CMK (cell line): ENCODE measurements around the gene LHFPL3.
"Not testable (repeated sequence)": the region's sequence is repeated elsewhere in the genome, so short reads cannot be mapped to it uniquely, and the experiment has no call there.

Source experiments
- DNase-seq: peaks from one replicate; pipeline ENCODE4 v3.0.0-alpha.2; 2010; ENCODE audit warnings: low read depth

Gene LHFPL3

DNA sequence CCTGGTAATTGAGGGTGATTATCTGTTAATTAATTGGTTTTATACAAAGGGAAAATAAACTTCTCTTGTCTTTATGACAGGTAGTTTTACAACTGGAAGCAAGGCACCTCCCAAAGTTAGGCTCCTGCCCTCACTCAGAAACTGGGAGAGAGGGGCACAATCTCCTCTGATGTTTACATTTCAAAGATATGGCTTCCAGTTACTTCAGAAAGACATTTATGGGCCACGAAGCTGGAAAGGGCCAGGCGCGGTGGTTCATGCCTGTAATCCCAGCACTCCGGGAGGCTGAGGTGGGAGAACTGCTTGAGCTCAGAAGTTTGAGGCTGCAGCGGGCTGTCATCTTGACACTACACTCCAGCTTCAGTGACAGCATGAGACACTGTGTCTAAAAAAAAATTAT lies 570.0 kb downstream of the LHFPL3 start:
- no peak for DNase-seq

DNA sequence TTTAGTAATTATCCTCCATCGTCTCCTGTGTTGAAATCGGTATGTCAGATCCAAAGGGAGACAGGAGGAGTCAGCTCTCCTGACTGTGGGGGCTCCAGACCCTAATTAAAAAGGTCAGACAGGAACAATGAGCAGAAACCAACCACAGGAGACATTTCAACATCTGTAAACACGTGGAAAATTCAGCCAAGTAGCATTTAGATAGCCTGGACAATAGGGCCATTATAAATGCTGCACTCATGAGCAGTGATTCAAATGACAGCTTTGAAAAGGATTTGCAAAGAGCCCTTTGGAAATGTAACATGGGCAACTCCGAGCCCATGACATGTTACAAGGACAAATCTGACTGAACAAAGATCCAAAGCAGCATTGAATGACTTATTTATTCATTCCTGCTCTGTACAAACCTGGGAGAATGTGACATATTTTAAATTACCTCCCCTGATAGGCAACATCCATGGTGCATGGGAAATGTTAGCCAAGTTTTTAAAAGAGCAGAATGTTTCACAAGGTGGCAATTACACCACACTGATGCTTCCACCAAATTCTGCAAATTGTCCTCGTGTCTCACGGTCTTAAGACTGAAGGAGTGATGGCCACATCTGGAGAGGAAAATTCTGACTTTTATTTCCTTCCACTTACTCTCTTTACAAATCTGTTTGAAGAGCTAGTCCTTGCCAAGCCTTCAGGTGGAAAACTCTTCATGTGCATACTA lies 572.3 kb downstream of the LHFPL3 start:
- no peak for DNase-seq

DNA sequence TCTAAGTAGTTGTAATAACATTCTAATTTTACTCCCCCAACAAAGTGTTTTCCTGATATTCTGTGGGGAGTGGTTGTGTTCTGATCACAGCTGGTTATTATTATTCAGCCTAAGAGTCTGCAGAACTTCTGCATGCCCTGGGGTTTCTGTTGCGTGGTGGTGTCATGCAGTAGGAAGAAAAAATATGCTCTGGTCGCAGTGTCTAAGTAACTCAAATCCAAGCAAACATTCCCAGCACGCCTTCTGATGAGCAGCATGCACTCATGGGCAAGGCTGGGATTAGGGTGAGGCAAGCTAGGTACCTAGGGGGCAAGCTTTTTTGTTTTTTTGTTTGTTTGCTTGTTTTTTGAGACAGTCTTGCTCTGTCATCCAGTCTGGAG lies 572.8 kb downstream of the LHFPL3 start:
- no peak for DNase-seq

DNA sequence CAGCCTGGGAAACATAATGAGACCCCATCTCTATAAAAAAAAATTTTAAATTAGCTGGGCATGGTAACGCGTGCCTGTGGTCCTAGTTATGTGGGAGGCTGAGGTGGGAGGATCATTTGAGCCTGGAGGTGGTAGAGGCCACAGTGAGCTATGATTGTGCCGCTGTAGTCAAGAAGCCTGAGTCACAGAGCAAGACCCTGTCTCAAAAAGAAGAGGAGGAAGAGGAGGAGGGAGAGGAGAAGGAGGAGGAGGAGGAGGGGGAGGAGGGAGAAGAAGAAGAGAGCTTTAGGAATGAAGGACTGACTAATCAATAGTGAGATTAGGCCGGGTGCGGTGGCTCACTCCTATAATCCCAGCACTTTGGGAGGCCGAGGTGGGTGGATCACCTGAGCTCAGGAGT lies 573.8 kb downstream of the LHFPL3 start:
- no peak for DNase-seq

DNA sequence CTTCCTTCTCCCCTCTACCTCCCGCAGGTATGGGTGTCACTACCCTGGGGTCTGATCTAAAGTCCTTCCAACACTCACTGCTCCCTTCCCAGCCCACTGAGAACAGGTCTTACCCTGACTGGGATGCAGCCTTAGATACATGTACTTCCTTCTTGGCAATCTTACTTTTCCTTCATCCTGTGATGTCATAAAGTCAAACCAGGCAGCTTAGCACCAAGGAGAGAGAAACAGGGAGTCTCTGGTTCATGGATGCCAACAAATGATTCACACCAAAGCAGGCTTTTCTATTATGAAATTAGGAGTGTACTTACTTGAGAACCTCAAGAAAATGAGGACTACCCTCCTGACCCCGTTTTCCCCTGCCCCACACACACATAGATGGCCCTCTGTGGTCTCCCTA lies 574.6 kb downstream of the LHFPL3 start:
- no peak for DNase-seq

DNA sequence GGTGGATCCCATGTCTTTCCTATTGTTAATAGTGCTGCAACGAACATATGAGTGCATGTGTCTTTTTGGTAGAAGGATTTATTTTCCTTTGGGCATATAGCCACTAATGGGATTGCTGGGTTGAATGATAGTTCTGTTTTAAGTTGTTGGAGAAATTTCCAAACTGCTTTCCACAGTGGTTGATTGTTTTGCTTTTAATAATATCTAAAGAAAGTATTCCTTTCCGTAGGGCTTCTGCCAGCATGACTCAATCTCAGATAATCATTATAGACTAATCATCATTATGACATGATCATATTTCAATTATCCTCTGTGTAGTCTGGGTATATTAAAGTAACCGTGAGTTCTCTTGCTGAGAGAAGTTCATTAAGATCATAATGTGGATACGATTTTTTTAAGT lies 575.4 kb downstream of the LHFPL3 start:
- no peak for DNase-seq

DNA sequence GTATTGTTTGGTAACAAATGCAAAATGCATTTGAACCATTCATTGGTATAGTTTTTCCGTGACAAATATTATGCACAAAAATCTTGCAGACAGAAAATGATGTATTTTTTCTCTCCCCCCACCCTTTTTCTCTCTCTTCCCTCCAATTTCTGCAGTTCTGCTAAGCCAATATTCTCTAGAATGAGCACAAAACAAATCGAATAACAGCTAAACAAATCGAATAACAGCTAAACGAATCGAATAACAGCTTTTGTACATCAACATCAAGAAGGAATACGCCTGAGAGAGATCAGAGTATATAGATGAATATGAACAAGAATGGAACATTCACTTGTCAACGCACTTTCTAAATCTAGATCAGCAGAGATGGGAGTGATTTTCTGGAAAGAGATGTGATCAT lies 577.6 kb downstream of the LHFPL3 start:
- DNase-seq: no peak

DNA sequence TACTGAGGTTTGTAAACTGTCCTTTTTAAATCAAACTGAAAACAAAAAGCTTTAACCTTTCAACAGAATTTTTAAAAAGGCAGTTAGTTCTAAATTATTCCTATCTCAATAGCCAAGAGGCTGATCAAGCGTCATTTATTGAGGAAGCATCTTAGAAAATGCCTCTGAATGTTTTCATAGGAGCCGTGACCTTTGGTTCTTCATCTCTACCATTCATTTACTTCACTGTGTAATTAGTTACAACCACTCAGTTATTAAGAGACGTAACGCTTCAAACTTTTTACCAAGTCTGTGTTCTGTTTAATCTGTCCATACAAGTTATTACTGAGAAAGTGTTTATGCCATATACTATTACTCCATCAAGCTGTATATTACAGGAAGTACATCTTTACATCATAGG lies 578.2 kb downstream of the LHFPL3 start:
- no peak for DNase-seq

DNA sequence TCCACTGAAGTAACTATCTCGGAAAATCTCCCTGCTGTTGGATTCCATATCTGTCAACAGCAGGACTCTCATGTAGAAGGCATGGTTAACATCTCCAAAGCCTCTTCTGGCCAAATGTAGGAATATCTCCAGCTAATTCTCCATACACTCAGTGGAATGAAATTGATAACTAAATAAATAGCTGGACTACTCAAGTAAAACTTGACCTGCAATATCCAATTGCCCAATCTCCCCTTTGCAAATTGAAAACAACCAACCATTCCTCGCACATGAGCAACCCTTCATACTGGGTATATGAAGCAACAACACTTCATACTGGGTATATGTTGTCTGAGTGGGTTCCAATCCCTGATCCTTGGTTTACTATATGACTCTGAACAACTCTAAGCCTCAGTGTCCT lies 580.2 kb downstream of the LHFPL3 start:
- DNase-seq: no peak

DNA sequence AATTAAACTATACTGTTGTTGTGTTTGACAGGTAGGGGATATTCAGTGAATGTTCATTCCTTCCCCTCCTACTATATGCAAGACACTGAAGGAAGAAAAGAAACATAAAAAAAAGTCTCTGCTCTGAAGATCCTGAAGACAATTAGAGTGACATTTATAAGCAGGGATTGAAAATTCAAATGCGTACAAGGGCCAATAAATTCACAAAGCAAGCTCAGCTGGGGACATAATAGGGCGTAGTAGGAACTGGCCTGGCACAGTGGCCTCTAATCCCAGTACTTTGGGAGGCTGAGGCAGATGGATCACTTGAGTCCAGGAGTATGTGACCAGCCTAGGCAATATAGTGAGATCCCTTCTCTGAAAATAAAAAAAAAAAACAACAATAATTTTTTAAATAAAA lies 580.7 kb downstream of the LHFPL3 start:
- DNase-seq: no peak

DNA sequence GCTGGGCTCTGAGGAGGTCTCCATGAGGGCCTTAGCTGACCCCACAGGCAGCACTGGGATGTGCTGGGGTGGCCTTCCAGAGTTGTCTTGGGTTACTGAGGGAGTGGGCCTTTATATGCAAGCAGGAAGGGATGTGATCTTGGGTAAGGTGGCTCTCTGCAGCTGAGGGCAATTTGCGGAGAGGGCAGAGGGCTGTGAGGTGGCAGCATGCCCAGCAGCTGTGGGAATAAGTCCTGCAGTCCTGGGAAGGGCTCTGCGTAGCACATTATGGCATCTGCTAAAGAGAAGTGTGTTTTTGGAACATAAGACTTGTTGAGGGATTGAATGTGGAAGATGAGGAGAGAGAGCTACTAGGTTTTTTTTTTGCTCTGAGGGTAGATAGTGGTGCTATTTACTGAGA lies 586.0 kb downstream of the LHFPL3 start:
- DNase-seq: no peak

DNA sequence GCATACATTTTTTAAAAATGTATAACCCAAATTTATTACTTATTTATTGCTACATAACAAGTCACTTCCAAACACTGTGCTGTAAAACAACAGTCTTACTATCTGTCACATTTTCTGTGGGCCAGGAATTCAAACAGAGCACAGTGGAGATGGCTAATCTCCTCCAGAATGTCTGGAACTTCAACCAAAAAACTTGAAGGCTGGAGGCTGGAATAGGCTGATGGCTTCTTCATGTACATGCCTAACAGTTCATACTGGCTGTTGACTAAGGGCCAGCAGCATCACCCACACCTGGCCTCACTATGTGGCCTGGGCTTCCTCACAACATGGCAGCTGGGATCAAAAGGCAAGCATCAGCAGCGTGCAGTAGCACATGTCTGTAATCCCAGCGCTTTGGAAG lies 593.2 kb downstream of the LHFPL3 start:
- DNase-seq: no peak

DNA sequence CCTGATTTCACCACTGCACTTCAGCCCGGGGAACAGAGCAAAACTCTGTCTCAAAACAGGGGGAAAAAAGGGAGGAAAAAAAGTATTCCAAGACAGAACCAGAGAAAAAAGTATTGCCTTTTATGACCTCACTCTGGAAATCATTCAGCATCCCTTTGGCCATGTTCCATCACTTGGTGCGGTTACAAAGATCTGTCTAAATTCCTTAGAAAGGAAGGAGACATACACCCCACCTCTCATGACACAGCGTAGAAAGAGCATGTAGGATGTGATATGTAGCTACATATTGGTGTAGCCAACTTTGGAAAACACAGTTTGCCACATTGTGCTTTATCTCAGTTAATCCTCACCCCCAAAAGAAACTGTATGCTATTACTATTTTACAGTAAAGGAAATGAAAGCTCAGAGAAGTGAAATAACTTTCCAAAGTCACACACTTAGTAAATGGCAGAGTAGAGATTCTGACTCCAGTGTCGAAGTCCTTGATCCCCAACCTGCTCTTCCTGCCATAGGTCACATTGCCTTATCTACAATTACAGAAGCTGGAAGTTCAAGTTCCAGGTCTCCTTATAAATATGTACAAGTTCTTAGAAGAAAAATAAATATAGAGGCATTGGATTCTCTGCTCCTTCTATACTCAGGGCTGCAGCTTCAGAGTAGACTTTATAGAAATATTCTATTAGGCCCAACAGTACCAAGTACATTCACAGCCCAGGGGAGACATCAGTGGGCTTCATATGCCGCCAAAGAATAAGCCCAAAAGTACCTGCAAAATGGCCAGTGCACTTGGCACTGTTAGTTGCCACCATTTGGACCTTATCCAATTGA lies 594.0 kb downstream of the LHFPL3 start:
- DNase-seq: no peak

DNA sequence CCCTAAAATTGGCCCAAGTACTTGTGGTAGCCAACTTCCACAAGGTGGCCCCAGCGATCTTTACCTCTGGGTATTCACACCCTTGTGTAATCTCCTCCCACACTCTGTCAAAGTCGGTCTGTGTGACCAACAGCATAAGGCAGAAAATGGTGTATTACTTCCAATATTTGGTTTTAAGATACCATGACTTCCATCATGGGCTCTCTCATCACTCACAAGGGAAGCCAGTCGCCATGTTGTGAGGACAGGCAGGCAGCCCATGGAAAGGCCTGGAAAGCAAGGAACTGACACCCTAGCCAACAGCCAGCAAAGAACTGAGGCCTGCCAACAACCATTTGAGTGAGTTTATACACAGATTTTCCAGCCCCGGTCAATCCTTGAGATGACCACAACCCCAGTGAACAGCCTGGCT lies 594.6 kb downstream of the LHFPL3 start:
- DNase-seq: no peak

DNA sequence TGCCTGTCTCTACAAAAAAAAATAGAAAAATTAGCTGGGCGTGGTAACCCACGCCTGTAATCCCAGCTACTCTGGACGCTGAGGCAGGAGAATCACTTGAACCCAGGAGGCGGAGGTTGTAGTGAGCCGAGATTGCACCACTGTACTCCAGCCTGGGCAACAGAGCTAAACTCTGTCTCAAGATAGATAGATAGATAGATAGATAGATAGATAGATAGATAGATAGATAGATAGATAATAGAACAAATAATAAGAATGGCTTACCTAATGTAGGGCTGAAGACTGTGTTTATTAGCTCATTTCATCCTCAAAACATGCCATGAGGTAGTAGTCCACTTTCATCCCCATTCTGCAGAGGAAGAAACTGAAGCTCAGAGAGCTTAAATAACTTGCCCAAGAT lies 597.8 kb downstream of the LHFPL3 start:
- DNase-seq: not testable (repeated sequence)

DNA sequence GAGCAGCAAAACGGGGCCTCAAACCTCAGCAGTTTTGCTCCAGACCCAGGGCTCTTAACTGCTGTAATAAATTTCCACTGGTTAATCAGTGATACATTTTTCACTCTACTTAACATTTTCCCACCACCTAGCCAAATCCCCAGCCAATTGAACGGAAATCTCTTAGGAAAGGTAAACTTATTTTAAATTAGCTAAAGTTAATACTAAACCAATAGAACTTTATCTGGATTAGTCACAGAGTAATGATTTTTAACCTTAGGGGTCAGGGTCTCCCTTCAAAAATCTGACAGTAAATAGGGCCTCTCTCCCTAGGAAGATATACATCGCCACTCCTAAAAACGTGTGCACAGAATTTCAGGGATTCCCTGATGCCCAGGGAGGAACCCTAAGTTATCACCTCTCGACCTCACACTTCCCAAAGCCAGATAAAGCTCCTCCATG lies 598.2 kb downstream of the LHFPL3 start:
- no peak for DNase-seq

DNA sequence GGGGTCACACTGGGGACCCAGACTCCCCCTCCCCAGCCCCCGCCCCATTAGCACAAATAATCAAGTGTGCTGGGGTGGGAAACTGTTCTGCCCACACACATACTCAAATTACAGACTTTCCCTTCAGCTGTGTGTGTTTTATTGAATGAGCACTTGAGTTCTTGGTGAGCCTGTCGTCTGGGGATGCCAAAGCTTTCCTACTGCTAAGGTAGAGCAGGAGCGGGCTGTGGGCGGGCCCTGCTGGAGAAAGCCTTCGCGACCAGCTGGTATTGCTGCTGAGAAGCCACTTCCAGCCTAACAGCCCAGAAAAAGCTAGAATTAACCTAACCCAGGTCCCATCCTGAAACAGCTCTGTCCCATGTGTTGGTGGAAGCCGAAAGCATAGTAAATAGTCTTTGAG lies 598.7 kb downstream of the LHFPL3 start:
- no peak for DNase-seq

DNA sequence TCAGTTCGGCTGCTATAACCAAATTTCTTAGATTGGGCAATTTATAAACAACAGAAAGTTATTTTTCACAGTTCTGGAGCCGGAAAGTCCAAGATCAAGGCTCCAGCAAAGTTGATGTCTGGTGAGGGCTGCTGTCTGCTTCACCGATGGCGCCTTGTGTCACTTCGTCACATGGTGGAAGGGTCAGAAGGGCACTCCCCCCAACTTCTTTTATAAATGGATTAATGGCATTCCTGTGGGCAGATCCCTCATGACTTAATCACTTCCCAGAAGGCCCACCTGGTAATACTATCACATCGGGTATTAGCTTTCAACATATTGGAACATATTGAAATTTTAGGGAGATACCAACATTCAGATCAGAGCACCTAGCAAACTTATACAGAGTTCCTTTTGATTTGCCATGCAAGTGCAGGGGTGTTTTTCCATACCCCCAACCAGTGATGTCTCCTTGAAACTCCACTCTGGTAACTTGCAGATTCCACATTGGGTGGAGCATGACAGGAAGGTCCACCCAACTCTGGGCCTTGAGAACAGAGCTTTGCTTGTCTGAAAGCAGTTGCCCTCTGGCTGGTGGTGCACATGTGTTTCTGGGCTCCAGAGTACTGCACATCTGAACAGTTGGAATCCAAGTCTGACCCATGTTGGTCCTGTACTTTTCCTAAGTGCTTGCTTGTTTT lies 600.5 kb downstream of the LHFPL3 start:
- DNase-seq: no peak

DNA sequence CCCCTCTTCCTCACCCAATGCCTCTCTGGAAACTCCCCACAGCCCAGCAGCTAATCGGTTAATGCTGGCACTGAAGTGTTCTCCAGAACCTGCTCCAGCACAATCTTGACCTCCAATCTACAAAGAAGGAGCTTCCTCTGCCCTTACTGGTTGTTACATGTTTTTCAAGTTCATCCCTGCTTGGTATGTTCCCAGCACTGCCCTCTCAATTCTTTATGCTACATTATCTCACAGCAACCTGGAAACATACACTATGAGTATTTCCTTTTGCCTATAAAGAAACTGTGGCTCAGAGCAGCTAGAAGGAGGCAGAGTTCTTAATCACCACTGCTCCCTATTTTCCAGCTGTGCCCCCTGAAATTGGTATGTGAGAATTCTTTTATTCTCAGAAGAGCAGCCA lies 601.5 kb downstream of the LHFPL3 start:
- DNase-seq: no peak

DNA sequence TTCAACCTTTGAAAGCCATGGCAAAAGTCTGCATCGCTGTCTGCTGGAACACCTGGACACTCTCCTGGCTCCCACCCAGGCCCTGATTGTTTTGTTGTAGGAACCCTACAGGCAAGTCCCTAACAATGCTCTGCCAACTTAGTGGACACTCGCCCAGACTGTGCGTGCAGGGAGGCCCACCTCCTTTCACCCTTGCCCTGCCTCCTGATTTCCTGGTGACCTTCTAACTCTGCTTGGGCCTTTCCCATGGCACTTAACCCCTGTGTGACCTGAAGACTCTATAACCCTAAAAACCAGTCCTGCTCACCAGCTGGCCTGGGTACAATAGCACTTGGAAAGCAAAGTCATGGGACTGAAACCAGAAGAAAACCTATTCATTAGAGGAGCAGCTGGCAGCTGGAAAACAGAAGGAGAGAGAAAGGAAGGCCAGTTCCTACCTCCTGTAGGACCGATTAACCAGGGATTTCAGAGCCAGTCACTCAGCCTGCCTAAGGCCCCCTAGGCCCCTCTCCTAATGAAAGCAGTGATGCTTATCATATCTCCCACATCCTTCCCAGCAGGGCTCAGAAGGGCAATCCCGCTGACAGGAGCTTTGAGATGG lies 602.9 kb downstream of the LHFPL3 start:
- DNase-seq: no peak

DNA sequence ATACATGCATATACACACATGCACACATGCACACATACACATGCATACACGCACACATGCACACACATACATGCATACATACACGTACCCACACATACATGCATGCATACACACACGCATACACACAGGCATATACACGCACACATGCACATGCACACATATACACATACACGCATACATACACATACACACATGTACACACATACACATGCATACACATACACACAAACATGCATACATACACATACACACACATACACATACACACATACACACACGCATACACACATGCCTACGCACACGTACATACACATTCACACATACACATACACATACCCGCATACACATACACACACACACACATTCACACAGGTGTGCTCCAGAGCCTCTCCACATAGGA lies 604.6 kb downstream of the LHFPL3 start:
- DNase-seq: no peak

DNA sequence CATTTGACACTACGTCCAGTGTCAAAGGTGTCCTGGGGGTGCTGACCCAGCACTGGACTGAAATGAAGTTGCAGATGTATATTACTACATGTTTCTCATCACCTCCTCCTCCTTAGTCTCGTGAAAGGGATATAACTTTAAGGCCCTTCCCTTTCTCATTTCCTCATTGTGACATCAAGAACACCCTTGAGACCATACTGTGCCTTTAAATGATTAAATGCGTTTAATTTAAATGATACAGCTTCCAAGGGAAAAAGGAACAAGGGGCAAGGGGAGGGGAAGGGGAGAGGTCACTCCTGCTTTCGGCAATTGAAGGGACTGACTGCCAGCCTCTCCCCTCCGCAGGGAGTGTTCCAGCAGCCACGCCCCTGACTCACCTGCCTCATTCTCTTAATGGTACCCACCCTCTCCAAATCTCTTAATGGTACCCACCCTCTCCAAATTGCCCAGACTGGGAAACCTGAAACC lies 605.2 kb downstream of the LHFPL3 start:
- no peak for DNase-seq

DNA sequence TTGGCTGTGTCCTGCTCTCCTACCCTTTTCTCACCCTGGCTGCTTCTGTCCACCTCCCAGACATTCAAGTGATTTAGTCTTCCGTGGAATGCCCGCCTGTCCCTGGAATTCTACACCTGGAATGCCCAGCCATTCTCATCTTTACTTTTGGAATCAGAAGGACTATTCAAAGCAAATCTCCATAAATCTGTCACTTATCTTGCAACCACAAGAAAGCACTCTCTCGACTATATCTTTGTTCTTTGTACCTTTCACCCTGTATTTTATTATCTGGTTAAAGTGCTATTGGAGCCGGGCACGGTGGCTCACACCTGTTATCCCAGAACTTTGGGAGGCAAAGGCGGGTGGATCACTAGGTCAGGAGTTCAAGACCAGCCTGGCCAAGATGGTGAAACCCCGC lies 606.3 kb downstream of the LHFPL3 start:
- no peak for DNase-seq
